Endothelial cell (in vitro differentiated cells): ENCODE data around the gene B4GALT1. TPM values are rescaled to one million over a fixed set of nuclear protein-coding genes. Genes with fewer than 3 reads are reported as not detected.
"Not testable (repeated sequence)": the region's sequence is repeated elsewhere in the genome, so short reads cannot be mapped to it uniquely, and the experiment has no call there.

ENCODE experiments used
- DNase-seq: peaks from one replicate; pipeline ENCODE4 v3.0.0; 2021; ENCODE audit warnings: low spot score
- H3K27ac Mint-ChIP-seq: one replicate; pipeline ENCODE4 v1.8.0; 2021; ENCODE audit warnings: mixed read lengths, inconsistent platforms; ENCODE audit not compliant: unreplicated experiment
- H3K27me3 Mint-ChIP-seq: one replicate; pipeline ENCODE4 v1.8.0; 2021; ENCODE audit warnings: mild to moderate bottlenecking, moderate library complexity, mixed read lengths, inconsistent platforms; ENCODE audit not compliant: unreplicated experiment
- H3K36me3 Mint-ChIP-seq: one replicate; pipeline ENCODE4 v1.8.0; 2021; ENCODE audit warnings: mild to moderate bottlenecking, low read depth, mixed read lengths, inconsistent platforms; ENCODE audit not compliant: unreplicated experiment
- H3K4me1 Mint-ChIP-seq: one replicate; pipeline ENCODE4 v1.8.0; 2021; ENCODE audit warnings: mild to moderate bottlenecking, mixed read lengths, inconsistent platforms; ENCODE audit not compliant: unreplicated experiment
- H3K4me3 Mint-ChIP-seq: one replicate; pipeline ENCODE4 v1.8.0; 2021; ENCODE audit warnings: mild to moderate bottlenecking, mixed read lengths, inconsistent platforms; ENCODE audit not compliant: unreplicated experiment
- H3K9me3 Mint-ChIP-seq: one replicate; pipeline ENCODE4 v1.8.0; 2021; ENCODE audit warnings: mixed read lengths, inconsistent platforms; ENCODE audit not compliant: unreplicated experiment
- total RNA-seq: library from RNA; stranded (reverse); fragmentation: NEBNext Ultra II Directional; extraction: Animal tissue kit (Norgen Biotek cat#: 25700); gene quantifications from one replicate; pipeline ENCODE4 v1.2.1, GENCODE V29; 2021; ENCODE audit not compliant: unreplicated experiment
- TF ChIP-seq, protein P1 (sequence below): fragments of 200-600 bp; sonication (generic); IDR thresholded peaks from one replicate; pipeline ENCODE4 v1.5.0; 2021; ENCODE audit warnings: antibody characterized with exemption; ENCODE audit not compliant: unreplicated experiment

Gene B4GALT1
- total RNA-seq, 1 donor from 2014 or later: 86.7 TPM

DNA sequence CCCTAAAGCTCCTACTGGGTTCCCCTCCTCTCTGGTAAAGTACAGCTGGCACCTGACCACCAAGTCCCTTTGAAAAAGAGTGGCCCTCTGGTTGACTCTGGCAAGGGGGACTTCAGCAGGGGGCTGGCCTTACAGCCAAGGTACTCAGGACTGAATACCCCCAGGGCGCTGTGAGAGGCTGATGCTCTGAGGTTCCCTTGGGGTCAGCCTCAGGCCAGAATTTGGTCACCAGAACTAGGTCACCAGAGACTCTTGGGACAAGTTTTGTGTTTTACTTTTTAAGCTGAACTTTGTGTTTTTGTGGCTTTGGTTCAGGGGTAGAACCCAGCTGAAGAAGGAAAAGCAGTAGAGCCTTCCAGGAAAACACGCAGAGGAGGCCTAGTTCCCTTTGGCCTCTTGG lies 67.4 kb downstream of the B4GALT1 start:
- Mint-ChIP-seq H3K4me3 (no peak overlapping the region), H3K36me3 (no peaks in the 10 kb centered on the region), H3K4me1 (no peaks in the 10 kb centered on the region), H3K27ac (no peak overlapping the region), H3K9me3 (no peaks in the 10 kb centered on the region), H3K27me3 (peaks cover 8% of the 10 kb centered on the region)
- DNase-seq: no peak
- TF ChIP-seq, protein P1, sequence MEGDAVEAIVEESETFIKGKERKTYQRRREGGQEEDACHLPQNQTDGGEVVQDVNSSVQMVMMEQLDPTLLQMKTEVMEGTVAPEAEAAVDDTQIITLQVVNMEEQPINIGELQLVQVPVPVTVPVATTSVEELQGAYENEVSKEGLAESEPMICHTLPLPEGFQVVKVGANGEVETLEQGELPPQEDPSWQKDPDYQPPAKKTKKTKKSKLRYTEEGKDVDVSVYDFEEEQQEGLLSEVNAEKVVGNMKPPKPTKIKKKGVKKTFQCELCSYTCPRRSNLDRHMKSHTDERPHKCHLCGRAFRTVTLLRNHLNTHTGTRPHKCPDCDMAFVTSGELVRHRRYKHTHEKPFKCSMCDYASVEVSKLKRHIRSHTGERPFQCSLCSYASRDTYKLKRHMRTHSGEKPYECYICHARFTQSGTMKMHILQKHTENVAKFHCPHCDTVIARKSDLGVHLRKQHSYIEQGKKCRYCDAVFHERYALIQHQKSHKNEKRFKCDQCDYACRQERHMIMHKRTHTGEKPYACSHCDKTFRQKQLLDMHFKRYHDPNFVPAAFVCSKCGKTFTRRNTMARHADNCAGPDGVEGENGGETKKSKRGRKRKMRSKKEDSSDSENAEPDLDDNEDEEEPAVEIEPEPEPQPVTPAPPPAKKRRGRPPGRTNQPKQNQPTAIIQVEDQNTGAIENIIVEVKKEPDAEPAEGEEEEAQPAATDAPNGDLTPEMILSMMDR: no peak

DNA sequence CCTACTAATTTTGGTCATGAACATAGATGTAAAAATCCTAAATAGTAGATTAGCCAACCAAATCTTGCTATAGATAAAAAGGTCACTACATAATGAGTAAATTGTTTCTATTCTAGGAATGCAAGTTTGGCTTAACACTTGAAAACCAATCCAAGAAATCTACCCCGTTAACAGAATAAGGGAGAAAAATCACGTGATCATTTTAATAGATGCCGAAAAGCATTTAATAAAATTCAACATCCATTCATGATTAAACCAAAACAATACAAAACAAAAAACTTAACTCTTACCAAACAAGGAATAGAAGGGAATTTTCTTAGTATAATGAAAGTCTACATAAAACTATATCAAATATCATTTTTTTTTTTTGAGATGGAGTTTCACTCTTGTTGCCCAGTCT lies 69.9 kb downstream of the B4GALT1 start:
- H3K27me3 Mint-ChIP-seq: peaks cover under 1% of the 10 kb centered on the region
- DNase-seq: no peak
- H3K4me3 Mint-ChIP-seq: no peak overlapping the region
- no peak overlapping the region for H3K27ac Mint-ChIP-seq
- TF ChIP-seq, protein P1: no peak
- no peaks in the 10 kb centered on the region for H3K36me3 Mint-ChIP-seq
- no peaks in the 10 kb centered on the region for H3K4me1 Mint-ChIP-seq
- H3K9me3 Mint-ChIP-seq: no peaks in the 10 kb centered on the region

DNA sequence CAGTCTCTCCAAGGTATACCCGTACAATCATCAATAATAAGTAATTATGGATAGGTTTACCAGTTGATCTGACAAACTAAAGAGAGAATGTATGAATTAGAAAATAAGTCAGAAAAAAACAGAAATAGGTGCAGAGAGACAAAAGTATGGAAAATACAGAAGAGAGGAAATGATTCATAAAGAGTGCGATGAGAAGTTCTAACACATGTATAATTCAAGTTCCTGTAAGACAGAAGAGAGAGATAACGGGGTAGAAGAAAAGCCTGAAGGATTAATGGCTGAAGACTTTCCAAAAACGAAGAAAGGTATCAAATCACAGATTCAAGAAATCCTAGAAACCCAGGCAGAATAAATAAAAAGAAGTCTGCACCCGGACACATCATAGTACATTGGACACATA lies 74.5 kb downstream of the B4GALT1 start:
- Mint-ChIP-seq H3K27me3 (peaks cover 2% of the 10 kb centered on the region), H3K36me3 (no peaks in the 10 kb centered on the region), H3K4me1 (no peaks in the 10 kb centered on the region), H3K4me3 (no peak overlapping the region), H3K9me3 (no peaks in the 10 kb centered on the region), H3K27ac (no peak overlapping the region)
- TF ChIP-seq, protein P1: no peak
- DNase-seq: no peak

DNA sequence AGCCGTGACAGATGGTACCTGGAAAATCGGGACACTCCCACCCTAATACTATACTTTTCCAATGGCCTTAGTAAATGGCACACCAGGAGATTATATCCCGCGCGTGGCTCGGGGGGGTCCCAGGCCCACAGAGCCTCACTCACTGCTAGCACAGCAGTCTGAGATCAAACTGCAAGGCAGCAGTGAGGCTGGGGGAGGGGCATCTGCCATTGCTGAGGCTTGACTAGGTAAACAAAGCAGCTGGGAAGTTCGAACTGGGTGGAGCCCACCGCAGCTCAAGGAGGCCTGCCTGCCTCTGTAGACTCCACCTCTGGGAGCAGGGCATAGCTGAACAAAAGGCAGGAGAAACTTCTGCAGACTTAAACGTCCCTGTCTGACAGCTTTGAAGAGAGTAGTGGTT lies 81.5 kb downstream of the B4GALT1 start:
- H3K27me3 Mint-ChIP-seq, H3K27ac Mint-ChIP-seq, H3K36me3 Mint-ChIP-seq, H3K4me3 Mint-ChIP-seq, H3K4me1 Mint-ChIP-seq, DNase-seq, H3K9me3 Mint-ChIP-seq: not testable (repeated sequence)

DNA sequence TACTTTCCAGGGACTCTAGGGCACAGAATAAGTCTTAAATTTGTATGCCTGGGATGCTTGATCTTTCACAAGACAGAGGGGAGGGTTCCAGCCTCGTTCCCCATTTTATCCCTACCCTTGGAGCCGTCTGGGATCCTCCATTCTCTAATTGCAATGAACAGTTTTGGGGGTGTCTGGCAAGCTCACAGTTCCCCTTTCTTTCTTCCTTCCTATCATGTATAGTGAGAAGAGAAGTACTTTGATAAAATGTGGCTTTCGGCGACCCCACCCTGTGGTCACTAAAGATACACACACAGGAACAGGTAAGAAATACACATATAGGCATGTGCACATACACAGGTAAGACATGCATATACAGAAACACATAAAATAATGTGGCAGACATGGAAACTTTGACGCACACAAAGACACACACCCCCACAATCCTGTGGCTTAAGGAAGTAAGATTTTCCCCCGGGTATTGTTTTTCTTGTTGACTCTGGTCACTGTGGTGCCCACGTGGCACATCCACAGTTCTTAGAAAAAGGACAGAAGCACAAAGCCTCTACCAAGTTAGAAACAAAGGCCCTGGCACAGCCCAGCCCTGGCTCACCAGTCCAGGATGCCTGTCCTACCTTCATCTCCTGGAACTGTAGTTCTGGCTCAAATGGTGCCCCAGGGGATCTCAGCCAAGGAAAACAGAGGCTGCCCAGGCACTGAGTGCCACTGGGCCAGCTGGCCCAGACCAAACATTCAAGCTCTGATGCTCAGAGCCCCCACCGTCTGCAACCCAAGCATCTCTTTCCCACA lies 84.4 kb downstream of the B4GALT1 start:
- DNase-seq: no peak
- H3K36me3 Mint-ChIP-seq: no peaks in the 10 kb centered on the region
- peaks cover 4% of the 10 kb centered on the region for H3K9me3 Mint-ChIP-seq
- TF ChIP-seq, protein P1: no peak
- H3K27me3 Mint-ChIP-seq: peaks cover 3% of the 10 kb centered on the region
- peaks cover 9% of the 10 kb centered on the region for H3K4me1 Mint-ChIP-seq
- H3K4me3 Mint-ChIP-seq: no peak overlapping the region
- H3K27ac Mint-ChIP-seq: no peak overlapping the region
